SU-DHL-6 (cell line): Measurements from ENCODE around the gene KLK4.

Experiments
- EZH2phosphoT487 ChIP-seq: fragments of 200-600 bp; sonication (generic), shearing (Covaris generic); conservative IDR thresholded peaks from 2 replicates; pipeline ENCODE4 v1.6.1; 2018; ENCODE audit warnings: mild to moderate bottlenecking, antibody characterized with exemption, low read length, moderate library complexity, mixed read lengths
- TF ChIP-seq, protein P1 (sequence below): fragments of 200-600 bp; sonication (generic); IDR thresholded peaks from one replicate; pipeline ENCODE4 v1.5.1; 2017; ENCODE audit warnings: antibody characterized with exemption, mild to moderate bottlenecking, low read length, moderate library complexity; ENCODE audit not compliant: insufficient read depth, poor library complexity, severe bottlenecking

DNA sequence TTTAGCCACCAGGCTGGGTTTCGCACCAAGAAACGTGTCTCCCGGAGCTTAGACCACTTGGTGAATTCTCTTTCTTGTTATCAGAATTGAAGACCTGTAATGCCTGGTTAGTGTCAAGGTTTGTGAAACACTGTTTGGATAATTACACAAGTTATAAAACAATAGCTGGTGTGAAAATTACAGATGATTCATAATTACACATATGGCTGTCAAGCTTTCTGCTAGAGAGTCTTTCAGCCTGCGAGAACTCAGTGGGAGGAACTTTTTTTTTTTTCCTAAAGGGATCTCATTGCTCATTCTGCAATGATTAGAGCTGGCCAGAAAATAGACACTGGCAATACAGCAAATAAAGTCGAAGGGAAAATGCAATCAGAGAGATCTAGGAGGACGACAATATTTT is 13.4 kb upstream of the KLK4 start:
- TF ChIP-seq, protein P1, sequence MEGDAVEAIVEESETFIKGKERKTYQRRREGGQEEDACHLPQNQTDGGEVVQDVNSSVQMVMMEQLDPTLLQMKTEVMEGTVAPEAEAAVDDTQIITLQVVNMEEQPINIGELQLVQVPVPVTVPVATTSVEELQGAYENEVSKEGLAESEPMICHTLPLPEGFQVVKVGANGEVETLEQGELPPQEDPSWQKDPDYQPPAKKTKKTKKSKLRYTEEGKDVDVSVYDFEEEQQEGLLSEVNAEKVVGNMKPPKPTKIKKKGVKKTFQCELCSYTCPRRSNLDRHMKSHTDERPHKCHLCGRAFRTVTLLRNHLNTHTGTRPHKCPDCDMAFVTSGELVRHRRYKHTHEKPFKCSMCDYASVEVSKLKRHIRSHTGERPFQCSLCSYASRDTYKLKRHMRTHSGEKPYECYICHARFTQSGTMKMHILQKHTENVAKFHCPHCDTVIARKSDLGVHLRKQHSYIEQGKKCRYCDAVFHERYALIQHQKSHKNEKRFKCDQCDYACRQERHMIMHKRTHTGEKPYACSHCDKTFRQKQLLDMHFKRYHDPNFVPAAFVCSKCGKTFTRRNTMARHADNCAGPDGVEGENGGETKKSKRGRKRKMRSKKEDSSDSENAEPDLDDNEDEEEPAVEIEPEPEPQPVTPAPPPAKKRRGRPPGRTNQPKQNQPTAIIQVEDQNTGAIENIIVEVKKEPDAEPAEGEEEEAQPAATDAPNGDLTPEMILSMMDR: no peak
- TF ChIP-seq EZH2phosphoT487: no peak
